Islet precursor cell (in vitro differentiated cells): ENCODE data around the gene CYP4F3.
"Not testable (repeated sequence)": the region's sequence is repeated elsewhere in the genome, so short reads cannot be mapped to it uniquely, and the experiment has no call there.

ENCODE experiments used
- DNase-seq: peaks from one replicate; pipeline ENCODE4 v3.0.0-alpha.2; 2018

Gene CYP4F3

GRCh38 chr19:15631817-15632216 is 8.9 kb upstream of the CYP4F3 start:
- peak; percentile 62 for DNase-seq

GRCh38 chr19:15633082-15633835 is 7.4 kb upstream of the CYP4F3 start:
- no peak for DNase-seq

GRCh38 chr19:15634105-15634504 is 6.6 kb upstream of the CYP4F3 start:
- no peak for DNase-seq

- DNase-seq = no peak
Measured at GRCh38 chr19:15635016-15635805, 5.5 kb upstream of the CYP4F3 start.

- DNase-seq = no peak
Measured at GRCh38 chr19:15636026-15636425, 4.7 kb upstream of the CYP4F3 start.

- no peak for DNase-seq
Measured at GRCh38 chr19:15639596-15639995, 1.1 kb upstream of the CYP4F3 start.

- DNase-seq = no peak
Measured at GRCh38 chr19:15640904-15641597, 354 bp downstream of the CYP4F3 start.

- no peak for DNase-seq
Measured at GRCh38 chr19:15641901-15642491, 1.3 kb downstream of the CYP4F3 start.

GRCh38 chr19:15642807-15643206 is 2.1 kb downstream of the CYP4F3 start:
- no peak for DNase-seq

- no peak for DNase-seq
Measured at GRCh38 chr19:15643387-15643786, 2.7 kb downstream of the CYP4F3 start.

GRCh38 chr19:15644066-15644741 is 3.5 kb downstream of the CYP4F3 start:
- DNase-seq = no peak

GRCh38 chr19:15644816-15645215 is 4.1 kb downstream of the CYP4F3 start:
- DNase-seq = no peak

- no peak for DNase-seq
Measured at GRCh38 chr19:15649526-15649925, 8.8 kb downstream of the CYP4F3 start.

GRCh38 chr19:15650123-15650522 is 9.4 kb downstream of the CYP4F3 start:
- not testable (repeated sequence) for DNase-seq

GRCh38 chr19:15651791-15652190 is 11.1 kb downstream of the CYP4F3 start:
- no peak for DNase-seq

- no peak for DNase-seq
Measured at GRCh38 chr19:15652559-15653278, 12.0 kb downstream of the CYP4F3 start.

- no peak for DNase-seq
Measured at GRCh38 chr19:15656467-15656866, 15.8 kb downstream of the CYP4F3 start.

- no peak for DNase-seq
Measured at GRCh38 chr19:15663247-15663646, 22.6 kb downstream of the CYP4F3 start.

- DNase-seq = no peak
Measured at GRCh38 chr19:15666186-15666585, 25.5 kb downstream of the CYP4F3 start.

GRCh38 chr19:15666883-15667282 is 26.2 kb downstream of the CYP4F3 start:
- no peak for DNase-seq

- DNase-seq = no peak
Measured at GRCh38 chr19:15669440-15669839, 28.7 kb downstream of the CYP4F3 start.

GRCh38 chr19:15669891-15670290 is 29.2 kb downstream of the CYP4F3 start:
- no peak for DNase-seq
